ENCODE data around the gene CAMSAP1. TPM values are rescaled to one million over a fixed set of nuclear protein-coding genes. Genes with fewer than 3 reads are reported as not detected.
A peak's percentile ranks its signal among the peaks of the same experiment; 100 is the strongest.

The CAMSAP1 gene
- total RNA-seq, 1 experiment from 2014 or later, result 52.7 TPM

- Histone ChIP-seq H3K23ac (ENCODE audit: insufficient read length, low read depth, low read length) (no peak overlapping the region), H3K23me2 (ENCODE audit: insufficient read length, low read depth, low read length, poor library complexity, severe bottlenecking) (no peaks in the 10 kb centered on the region), H2BK15ac (ENCODE audit: low read depth, low read length) (no peak overlapping the region), H3K9ac (ENCODE audit: extremely low read depth, insufficient read length, low read length) (no peak overlapping the region), H4K5ac (ENCODE audit: insufficient read length, low read depth, low read length) (no peak overlapping the region), H3K4ac (ENCODE audit: low read depth, low read length) (no peak overlapping the region), H3K18ac (ENCODE audit: insufficient read length, low read depth, low read length) (no peak overlapping the region), H2AK5ac (ENCODE audit: insufficient read length, low read length) (no peak overlapping the region), H2BK12ac (ENCODE audit: insufficient read length, low read depth, low read length) (no peak overlapping the region), H3T11ph (ENCODE audit: low read length) (no peak overlapping the region), H2BK120ac (ENCODE audit: low read depth, low read length, poor library complexity, severe bottlenecking) (no peak overlapping the region), H4K20me1 (ENCODE audit: control insufficient read depth, insufficient read depth, insufficient read length) (no peaks in the 10 kb centered on the region), H3K27ac (ENCODE audit: insufficient read length, low read depth, low read length) (no peak overlapping the region), H2BK20ac (ENCODE audit: low read depth, low read length, poor library complexity, severe bottlenecking) (no peak overlapping the region), H2BK5ac (ENCODE audit: insufficient read length, low read length) (no peak overlapping the region), H3K9me3 (ENCODE audit: control insufficient read depth, low read depth, low read length) (no peaks in the 10 kb centered on the region), H3K56ac (ENCODE audit: insufficient read length, low read depth, low read length) (no peak overlapping the region), H2AFZ (ENCODE audit: low read length) (no peak overlapping the region), H4K91ac (ENCODE audit: insufficient read length, low read depth, low read length) (no peak overlapping the region), H3K79me2 (ENCODE audit: insufficient read depth, low read length) (no peaks in the 10 kb centered on the region), H3K4me2 (ENCODE audit: insufficient read depth, insufficient read length, low read length) (no peak overlapping the region), H3K4me1 (ENCODE audit: insufficient read depth, low read length) (no peaks in the 10 kb centered on the region), H4K8ac (replicated peaks; ENCODE audit: insufficient read length, low read depth, low read length) (no peak overlapping the region), H3K27me3 (ENCODE audit: insufficient read depth, low read length) (no peaks in the 10 kb centered on the region), H3K79me1 (ENCODE audit: insufficient read depth, low read depth, low read length, poor library complexity, severe bottlenecking) (no peaks in the 10 kb centered on the region), H3K14ac (ENCODE audit: insufficient read depth, low read length) (no peak overlapping the region)
- H3K27me3 Mint-ChIP-seq (ENCODE audit: low read depth), result no peaks in the 10 kb centered on the region; the same call in 1 of the 2 replicates
- no CpG with 5 or more reads among the region's 30 CpGs for WGBS (ENCODE audit: extremely low coverage, insufficient read length, low lambda C conversion rate)
- no peak overlapping the region for H3K4me3 Mint-ChIP-seq
- no peak overlapping the region for H3K27ac Mint-ChIP-seq
- H3K9me3 Mint-ChIP-seq, result no peaks in the 10 kb centered on the region
- peak; percentile 31 for TF ChIP-seq CTCF (conservative IDR thresholded peaks at IDR 0.05)
- no peak for DNase-seq
- no peaks in the 10 kb centered on the region for H3K4me1 Mint-ChIP-seq
- H3K36me3 Mint-ChIP-seq (ENCODE audit: insufficient read depth in 1 of 3, low read depth in 3 of 3), result no peaks in the 10 kb centered on the region
These were observed 123.7 kb downstream of the CAMSAP1 start for GRCh38 chr9:135783540-135784245.

Data from H9 (cell line).